Parathyroid adenoma (tissue), 2 donors: ENCODE measurements around the gene RGS19.
A peak's percentile ranks its signal among the peaks of the same experiment; 100 is the strongest.

Experiments used
- H2AFZ ChIP-seq: fragments of 300-600 bp; sonication (generic); one replicate; pipeline ENCODE4 v1.7.0; 2017; ENCODE audit warnings: antibody characterized with exemption, mild to moderate bottlenecking
- H3K27ac ChIP-seq: fragments of 300-600 bp; sonication (generic); one replicate; pipeline ENCODE4 v1.7.0; 2017
- H3K27me3 ChIP-seq: fragments of 300-600 bp; sonication (generic); one replicate; pipeline ENCODE4 v1.7.0; 2017; ENCODE audit warnings: low read length; ENCODE audit not compliant: control insufficient read depth, insufficient read depth
- H3K36me3 ChIP-seq: fragments of 300-600 bp; sonication (generic); one replicate; pipeline ENCODE4 v1.7.0; 2017; ENCODE audit warnings: low read length; ENCODE audit not compliant: control insufficient read depth, insufficient read depth
- H3K4me1 ChIP-seq: fragments of 300-600 bp; sonication (generic); one replicate; pipeline ENCODE4 v1.7.0; 2017; ENCODE audit warnings: control low read depth
- H3K4me2 ChIP-seq: fragments of 300-600 bp; sonication (generic); one replicate; pipeline ENCODE4 v1.7.0; 2017; ENCODE audit warnings: low read length
- H3K4me3 ChIP-seq: fragments of 300-600 bp; sonication (generic); one replicate; pipeline ENCODE4 v1.7.0; 2017; ENCODE audit warnings: low read depth, low read length
- H3K79me2 ChIP-seq: fragments of 300-600 bp; sonication (generic); one replicate; pipeline ENCODE4 v1.7.0; 2017; ENCODE audit warnings: control low read depth
- H3K9ac ChIP-seq: fragments of 300-600 bp; sonication (generic); one replicate; pipeline ENCODE4 v1.7.0; 2017; ENCODE audit warnings: mild to moderate bottlenecking
- H3K9me3 ChIP-seq: fragments of 300-600 bp; sonication (generic); one replicate; pipeline ENCODE4 v1.7.0; 2017; ENCODE audit warnings: low read length; ENCODE audit not compliant: control insufficient read depth
- TF ChIP-seq, protein P1 (sequence below): fragments of 300-600 bp; sonication (generic); IDR thresholded peaks from one replicate; pipeline ENCODE4 v1.7.0; 2017; ENCODE audit warnings: antibody characterized with exemption, mild to moderate bottlenecking
- donor health status: primary hyperparathyroidism.

RGS19 gene

DNA sequence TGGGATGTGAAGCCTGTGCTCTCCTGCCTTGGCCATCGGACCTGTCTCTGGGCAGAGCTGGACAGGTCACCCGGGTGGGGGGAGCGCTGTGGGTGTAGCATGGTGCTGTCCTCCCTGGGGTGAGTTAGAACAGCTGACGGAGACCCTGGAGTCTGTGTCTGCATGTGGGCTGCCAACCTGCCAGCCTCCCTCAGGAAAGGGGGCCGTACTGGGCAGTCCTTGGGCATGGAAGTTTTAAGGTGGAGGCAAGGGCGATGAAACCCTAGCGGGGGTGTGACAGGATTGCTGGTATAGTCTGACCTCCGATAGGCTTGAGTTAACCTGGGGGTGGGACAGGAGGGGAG is 32.3 kb downstream of the RGS19 start:
- no peak overlapping the region for H2AFZ ChIP-seq
- no peak overlapping the region for H3K27ac ChIP-seq
- H3K4me3 ChIP-seq: no peak overlapping the region
- H3K9ac ChIP-seq: no peak overlapping the region
- no peak overlapping the region for H3K4me2 ChIP-seq
- H3K36me3 ChIP-seq: no peaks in the 10 kb centered on the region
- no peaks in the 10 kb centered on the region for H3K79me2 ChIP-seq
- no peaks in the 10 kb centered on the region for H3K9me3 ChIP-seq
- TF ChIP-seq, protein P1, sequence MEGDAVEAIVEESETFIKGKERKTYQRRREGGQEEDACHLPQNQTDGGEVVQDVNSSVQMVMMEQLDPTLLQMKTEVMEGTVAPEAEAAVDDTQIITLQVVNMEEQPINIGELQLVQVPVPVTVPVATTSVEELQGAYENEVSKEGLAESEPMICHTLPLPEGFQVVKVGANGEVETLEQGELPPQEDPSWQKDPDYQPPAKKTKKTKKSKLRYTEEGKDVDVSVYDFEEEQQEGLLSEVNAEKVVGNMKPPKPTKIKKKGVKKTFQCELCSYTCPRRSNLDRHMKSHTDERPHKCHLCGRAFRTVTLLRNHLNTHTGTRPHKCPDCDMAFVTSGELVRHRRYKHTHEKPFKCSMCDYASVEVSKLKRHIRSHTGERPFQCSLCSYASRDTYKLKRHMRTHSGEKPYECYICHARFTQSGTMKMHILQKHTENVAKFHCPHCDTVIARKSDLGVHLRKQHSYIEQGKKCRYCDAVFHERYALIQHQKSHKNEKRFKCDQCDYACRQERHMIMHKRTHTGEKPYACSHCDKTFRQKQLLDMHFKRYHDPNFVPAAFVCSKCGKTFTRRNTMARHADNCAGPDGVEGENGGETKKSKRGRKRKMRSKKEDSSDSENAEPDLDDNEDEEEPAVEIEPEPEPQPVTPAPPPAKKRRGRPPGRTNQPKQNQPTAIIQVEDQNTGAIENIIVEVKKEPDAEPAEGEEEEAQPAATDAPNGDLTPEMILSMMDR: no peak
- no peaks in the 10 kb centered on the region for H3K27me3 ChIP-seq
- H3K4me1 ChIP-seq: no peaks in the 10 kb centered on the region

DNA sequence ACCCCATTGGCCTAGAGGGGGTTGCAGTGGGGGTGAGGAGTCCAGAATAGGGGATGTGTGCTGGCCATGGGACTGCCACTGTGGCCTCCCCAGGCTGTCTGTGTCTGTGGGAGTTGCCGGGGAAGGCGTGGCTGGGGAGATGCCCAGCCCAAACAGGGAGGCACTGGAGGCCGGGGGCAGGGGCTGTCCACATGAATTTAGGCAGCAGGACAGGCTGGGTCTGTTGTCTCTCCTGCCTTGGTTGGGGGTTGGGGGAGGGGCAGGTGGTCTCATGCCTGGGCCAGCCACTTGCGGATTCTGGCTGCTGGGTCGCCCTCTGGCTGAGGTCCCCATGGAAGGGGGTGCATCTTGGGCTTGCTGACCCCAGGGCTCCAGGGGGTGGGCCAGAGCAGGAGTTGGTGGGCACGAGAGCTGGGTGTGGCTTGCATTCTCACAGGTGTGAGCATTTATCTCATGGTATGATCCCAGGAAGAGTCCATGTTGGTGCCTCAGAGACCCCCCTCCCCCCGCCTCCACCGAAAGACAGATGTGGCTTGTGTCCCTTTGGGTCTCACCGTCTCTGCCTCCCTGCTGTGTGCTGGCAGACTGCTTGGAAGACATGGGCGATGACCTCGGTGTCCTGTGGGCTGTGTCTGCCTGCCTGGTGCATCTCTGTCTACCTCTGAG is 33.8 kb downstream of the RGS19 start:
- H3K27ac ChIP-seq: no peak overlapping the region
- H3K9ac ChIP-seq: no peak overlapping the region
- no peaks in the 10 kb centered on the region for H3K4me1 ChIP-seq

DNA sequence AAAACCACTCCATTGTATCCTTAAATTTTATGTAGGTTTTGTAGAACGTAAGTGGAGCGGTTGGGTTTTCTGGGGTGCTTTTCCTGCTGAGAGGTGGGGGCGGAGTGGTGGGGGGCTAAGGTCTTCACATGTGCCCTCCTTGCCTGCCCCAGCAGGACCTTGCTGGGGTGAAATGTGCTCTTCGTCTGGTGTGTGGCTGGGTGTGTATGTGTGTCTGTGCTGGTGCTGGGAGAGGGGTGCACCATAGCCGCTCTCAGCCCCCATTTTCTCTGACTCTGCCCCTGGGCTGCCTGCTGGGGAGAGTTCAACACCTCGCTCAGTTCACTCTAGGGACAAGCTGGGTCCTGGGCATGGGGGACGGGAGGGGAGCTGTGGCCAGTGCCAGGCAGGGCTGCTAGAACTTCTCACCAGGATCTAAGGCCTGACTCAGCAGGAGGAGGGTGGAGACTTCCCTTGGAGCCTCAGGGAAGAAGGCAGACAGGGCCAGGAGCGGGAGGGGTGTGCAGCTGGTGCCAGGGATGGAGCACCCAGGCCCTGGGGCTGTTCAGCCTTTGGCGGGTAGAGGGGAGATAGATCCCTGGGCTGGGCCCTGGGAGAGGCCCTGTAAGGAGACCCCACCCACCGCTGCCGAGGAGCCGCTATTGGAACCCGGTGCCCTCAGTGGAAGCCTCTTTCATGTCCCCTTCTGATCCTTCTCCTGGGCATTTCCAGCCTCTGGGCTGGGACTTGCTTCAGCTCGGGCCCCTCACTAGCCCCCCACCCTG is 34.7 kb downstream of the RGS19 start:
- Histone ChIP-seq H3K27ac (peak overlapping the region; percentile 32), H3K4me2 (no peak overlapping the region), H3K36me3 (no peaks in the 10 kb centered on the region), H3K9me3 (no peaks in the 10 kb centered on the region), H3K4me1 (peaks cover 2% of the 10 kb centered on the region), H3K9ac (no peak overlapping the region), H2AFZ (no peak overlapping the region), H3K4me3 (no peak overlapping the region), H3K27me3 (no peaks in the 10 kb centered on the region), H3K79me2 (no peaks in the 10 kb centered on the region)
- TF ChIP-seq, protein P1: no peak

More for the DNA sequence above, 33.8 kb downstream of the RGS19 start:
- Histone ChIP-seq H3K36me3 (no peaks in the 10 kb centered on the region), H3K4me2 (no peak overlapping the region), H3K9me3 (no peaks in the 10 kb centered on the region), H3K79me2 (no peaks in the 10 kb centered on the region), H3K4me3 (peak overlapping the region; percentile 10), H3K27me3 (no peaks in the 10 kb centered on the region), H2AFZ (no peak overlapping the region)
- TF ChIP-seq, protein P1: no peak

DNA sequence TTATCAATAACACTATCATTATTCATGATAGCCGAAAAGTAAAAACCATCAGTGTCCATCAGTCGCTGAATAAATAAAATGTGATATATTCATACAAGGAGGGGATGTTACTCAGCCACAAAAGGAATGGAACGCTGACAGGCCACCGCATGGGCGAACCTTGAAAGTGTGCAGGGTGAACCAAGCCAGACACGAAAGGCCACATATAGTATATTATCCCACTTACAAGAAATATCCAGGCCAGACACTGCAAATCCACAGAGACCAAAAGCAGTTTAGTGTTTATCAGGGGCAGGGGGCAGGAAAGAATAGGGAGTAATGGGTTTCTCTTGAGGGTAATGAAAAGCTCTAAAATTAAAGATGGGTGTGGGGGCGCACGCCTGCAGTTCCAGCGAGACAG is 35.5 kb downstream of the RGS19 start:
- no peak overlapping the region for H3K4me2 ChIP-seq
- no peak overlapping the region for H2AFZ ChIP-seq
- H3K27me3 ChIP-seq: no peaks in the 10 kb centered on the region
- no peak overlapping the region for H3K9ac ChIP-seq
- H3K27ac ChIP-seq: no peak overlapping the region
- peaks cover 4% of the 10 kb centered on the region for H3K4me1 ChIP-seq
- no peaks in the 10 kb centered on the region for H3K9me3 ChIP-seq
- TF ChIP-seq, protein P1: no peak
- H3K4me3 ChIP-seq: no peak overlapping the region
- H3K36me3 ChIP-seq: no peaks in the 10 kb centered on the region
- H3K79me2 ChIP-seq: no peaks in the 10 kb centered on the region
